H1 (cell line): ENCODE data around the gene DYNC1I1. TPM values are rescaled to one million over a fixed set of nuclear protein-coding genes. Genes with fewer than 3 reads are reported as not detected.
A peak's percentile ranks its signal among the peaks of the same experiment; 100 is the strongest.

Experiments used
- CBX5 ChIP-seq: fragments of 300-800, 300-1000 bp; sonication (generic); IDR thresholded peaks from 2 replicates; pipeline ENCODE4 v1.7.1; 2016; ENCODE audit warnings: antibody characterized with exemption, low read length, low read depth
- HDAC2 ChIP-seq, 2 experiments: fragments of 300-600 bp in 1 of 2; sonication (generic) in 1 of 2; IDR thresholded peaks; 2 replicates each; pipeline ENCODE4 v1.6.1; 2011 to 2012; ENCODE audit warnings: low read depth in 2 of 2, low read length in 2 of 2, mild to moderate bottlenecking in 2 of 2, moderate library complexity in 2 of 2, borderline replicate concordance in 1 of 2, inconsistent platforms in 1 of 2
- KDM1A ChIP-seq: fragments of 200-600, 300-600 bp; sonication (generic); IDR thresholded peaks from 2 replicates; pipeline ENCODE4 v1.7.1; 2016; ENCODE audit warnings: mild to moderate bottlenecking, low read length, borderline replicate concordance
- RAD21 ChIP-seq, 2 experiments: IDR thresholded peaks in 1 of 2; conservative IDR thresholded peaks in 1 of 2; 2 replicates each; pipeline ENCODE4 v1.6.1; 2011; ENCODE audit warnings: low read depth in 2 of 2, low read length in 2 of 2, improper control_type of control experiment in 1 of 2, inconsistent platforms in 1 of 2, mild to moderate bottlenecking in 1 of 2, moderate library complexity in 1 of 2
- polyA plus RNA-seq, 7 experiments: library from polyadenylated mRNA; depleted of rRNA in 3 of 7; stranded (reverse) in 5 of 7; unstranded in 2 of 7; fragments of >200 nt in 5 of 7; fragments of 200-250 nt in 2 of 7; gene quantifications; 1 replicate in 5 of 7; 2 replicates in 1 of 7; 4 replicates in 1 of 7; pipeline versions ENCODE4 v1.2.1 to v1.2.3, GENCODE V29; 2011 to 2013; ENCODE audit warnings: missing spikeins in 2 of 7, mixed read lengths in 2 of 7
- total RNA-seq: library from RNA; stranded (reverse); fragmentation: NEBNext Ultra II Directional; extraction: Animal tissue kit (Norgen Biotek cat#: 25700); gene quantifications from 2 replicates; pipeline ENCODE4 v1.2.1, GENCODE V29; 2021
- TF ChIP-seq, protein P1 (sequence below): IDR thresholded peaks from 2 replicates; pipeline ENCODE4 v1.6.1; 2012; ENCODE audit warnings: inconsistent platforms

The DYNC1I1 gene
- total and polyA plus RNA-seq, 2 of the 8 experiments (the other 6 are each of a cell fraction or from before 2014, with no cell fraction given), result 0.45 to 0.58 TPM

DNA sequence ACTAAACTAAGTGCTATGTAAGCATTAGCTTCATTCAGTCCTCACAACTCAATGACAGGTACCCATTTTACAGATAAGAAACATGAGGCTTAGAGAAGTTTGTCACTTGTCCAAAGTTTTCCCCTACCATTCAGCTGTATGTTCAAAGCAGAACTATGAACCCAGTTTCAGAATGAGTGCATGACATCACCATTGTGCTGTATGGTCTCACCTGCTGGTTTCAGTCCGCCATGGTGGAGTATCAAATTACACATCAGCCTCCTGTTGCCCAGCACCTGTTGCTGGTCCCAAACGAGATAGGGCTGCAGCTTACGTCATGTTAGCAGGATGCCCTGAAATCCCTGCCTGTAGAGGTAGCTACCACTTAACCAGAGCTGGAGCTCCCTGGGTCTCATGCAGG, 95.0 kb downstream of the DYNC1I1 start (continued):
- TF ChIP-seq, protein P1, sequence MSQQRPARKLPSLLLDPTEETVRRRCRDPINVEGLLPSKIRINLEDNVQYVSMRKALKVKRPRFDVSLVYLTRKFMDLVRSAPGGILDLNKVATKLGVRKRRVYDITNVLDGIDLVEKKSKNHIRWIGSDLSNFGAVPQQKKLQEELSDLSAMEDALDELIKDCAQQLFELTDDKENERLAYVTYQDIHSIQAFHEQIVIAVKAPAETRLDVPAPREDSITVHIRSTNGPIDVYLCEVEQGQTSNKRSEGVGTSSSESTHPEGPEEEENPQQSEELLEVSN, result no peak
- TF ChIP-seq RAD21 (IDR thresholded peaks at IDR 0.05 in 1 of 2, conservative IDR thresholded peaks at IDR 0.05 in 1 of 2; ENCODE audit: low read depth in 2 of 2, low read length in 2 of 2), result no peak
- peak; percentile 63; the same call in 1 of the 2 replicates for TF ChIP-seq KDM1A
- TF ChIP-seq HDAC2 (IDR thresholded peaks at IDR 0.05; ENCODE audit: borderline replicate concordance in 1 of 2, low read depth in 2 of 2, low read length in 2 of 2), result peak in 1 of 2 experiments; percentile 46; a peak in 1 of 4 replicates
- TF ChIP-seq CBX5, result no peak
